Activated T-cell treated with anti-CD3 and anti-CD28 coated beads for 4 hours (primary cell): ENCODE measurements around the gene NFASC.

Source experiments
- DNase-seq: peaks from one replicate; pipeline ENCODE4 v3.0.0-alpha.2; 2020

Gene NFASC

GRCh38 chr1:204870160-204870912 lies at the start of gene NFASC:
Gene NFASC (plus strand): TSS chr1:204870862. CDS start chr1:204944316, 73,454 bp downstream.
- DNase-seq: no peak

GRCh38 chr1:204821476-204821875 lies 49.2 kb upstream of the NFASC start:
- DNase-seq: no peak

GRCh38 chr1:204821924-204822323 lies 48.7 kb upstream of the NFASC start:
- DNase-seq: no peak

GRCh38 chr1:204826970-204827369 lies 43.7 kb upstream of the NFASC start:
- DNase-seq: no peak

- DNase-seq: no peak
Observed at GRCh38 chr1:204828352-204828850, 42.3 kb upstream of the NFASC start.

GRCh38 chr1:204829133-204829825 lies 41.4 kb upstream of the NFASC start:
- DNase-seq: no peak

GRCh38 chr1:204830747-204831146 lies 39.9 kb upstream of the NFASC start:
- no peak for DNase-seq

- no peak for DNase-seq
Observed at GRCh38 chr1:204831186-204831585, 39.5 kb upstream of the NFASC start.

GRCh38 chr1:204834336-204834735 lies 36.3 kb upstream of the NFASC start:
- no peak for DNase-seq

GRCh38 chr1:204834752-204835151 lies 35.9 kb upstream of the NFASC start:
- DNase-seq: no peak

GRCh38 chr1:204835737-204836136 lies 34.9 kb upstream of the NFASC start:
- DNase-seq: no peak

GRCh38 chr1:204836856-204837255 lies 33.8 kb upstream of the NFASC start:
- DNase-seq: no peak

GRCh38 chr1:204837440-204838084 lies 33.1 kb upstream of the NFASC start:
- no peak for DNase-seq

GRCh38 chr1:204841316-204841715 lies 29.3 kb upstream of the NFASC start:
- DNase-seq: no peak

- DNase-seq: no peak
Observed at GRCh38 chr1:204841798-204842197, 28.9 kb upstream of the NFASC start.

- DNase-seq: no peak
Observed at GRCh38 chr1:204842369-204842768, 28.3 kb upstream of the NFASC start.

GRCh38 chr1:204842892-204843291 lies 27.8 kb upstream of the NFASC start:
- no peak for DNase-seq

GRCh38 chr1:204846546-204846945 lies 24.1 kb upstream of the NFASC start:
- DNase-seq: no peak

- DNase-seq: no peak
Observed at GRCh38 chr1:204848579-204848978, 22.1 kb upstream of the NFASC start.

GRCh38 chr1:204852854-204853253 lies 17.8 kb upstream of the NFASC start:
- DNase-seq: no peak

GRCh38 chr1:204853436-204853835 lies 17.2 kb upstream of the NFASC start:
- no peak for DNase-seq

GRCh38 chr1:204854286-204854685 lies 16.4 kb upstream of the NFASC start:
- DNase-seq: no peak

- no peak for DNase-seq
Observed at GRCh38 chr1:204858363-204858821, 12.3 kb upstream of the NFASC start.

GRCh38 chr1:204859861-204860267 lies 10.8 kb upstream of the NFASC start:
- no peak for DNase-seq
